GM19023 (cell line): ENCODE data around the gene ENOX1.

ENCODE experiments used
- ATAC-seq: cut with Tn5 transposase; IDR thresholded peaks from one replicate; pipeline ENCODE4 v1.9.1; 2021; ENCODE audit warnings: mild to moderate bottlenecking, moderate library complexity; ENCODE audit not compliant: unreplicated experiment

ENOX1 gene

GRCh38 chr13:43611281-43612273 lies 175.2 kb downstream of the ENOX1 start:
- no peak for ATAC-seq

- no peak for ATAC-seq
Measured at GRCh38 chr13:43608400-43609137, 178.2 kb downstream of the ENOX1 start.

- ATAC-seq, result no peak
Measured at GRCh38 chr13:43597599-43597945, 189.2 kb downstream of the ENOX1 start.

- no peak for ATAC-seq
Measured at GRCh38 chr13:43596924-43597598, 189.7 kb downstream of the ENOX1 start.

- ATAC-seq, result no peak
Measured at GRCh38 chr13:43596006-43596405, 190.8 kb downstream of the ENOX1 start.

- ATAC-seq, result no peak
Measured at GRCh38 chr13:43587376-43587775, 199.4 kb downstream of the ENOX1 start.

- ATAC-seq, result no peak
Measured at GRCh38 chr13:43584751-43585150, 202.0 kb downstream of the ENOX1 start.

- ATAC-seq, result no peak
Measured at GRCh38 chr13:43583321-43583720, 203.5 kb downstream of the ENOX1 start.

- ATAC-seq, result no peak
Measured at GRCh38 chr13:43580280-43580679, 206.5 kb downstream of the ENOX1 start.

GRCh38 chr13:43579321-43579720 lies 207.5 kb downstream of the ENOX1 start:
- ATAC-seq, result no peak

- ATAC-seq, result no peak
Measured at GRCh38 chr13:43574605-43575004, 212.2 kb downstream of the ENOX1 start.

GRCh38 chr13:43573802-43574514 lies 212.8 kb downstream of the ENOX1 start:
- no peak for ATAC-seq

GRCh38 chr13:43573361-43573740 lies 213.4 kb downstream of the ENOX1 start:
- ATAC-seq, result no peak

GRCh38 chr13:43572656-43573360 lies 214.0 kb downstream of the ENOX1 start:
- ATAC-seq, result no peak

- no peak for ATAC-seq
Measured at GRCh38 chr13:43569658-43570057, 217.1 kb downstream of the ENOX1 start.

- no peak for ATAC-seq
Measured at GRCh38 chr13:43567608-43568007, 219.2 kb downstream of the ENOX1 start.

- no peak for ATAC-seq
Measured at GRCh38 chr13:43564952-43565351, 221.8 kb downstream of the ENOX1 start.

- no peak for ATAC-seq
Measured at GRCh38 chr13:43561081-43561480, 225.7 kb downstream of the ENOX1 start.

GRCh38 chr13:43558939-43559338 lies 227.8 kb downstream of the ENOX1 start:
- ATAC-seq, result no peak

- ATAC-seq, result no peak
Measured at GRCh38 chr13:43558326-43558725, 228.4 kb downstream of the ENOX1 start.
